ENCODE results near the gene NRSN2.

NRSN2 gene

GRCh38 chr20:397432-398237, 50.7 kb downstream of the NRSN2 start:
- DNase-seq, result no peak

- no peak for DNase-seq
Observed at GRCh38 chr20:399182-399707, 52.3 kb downstream of the NRSN2 start.

GRCh38 chr20:400128-400453, 53.2 kb downstream of the NRSN2 start:
- DNase-seq, result no peak

GRCh38 chr20:400454-401275, 53.8 kb downstream of the NRSN2 start:
- no peak for DNase-seq

GRCh38 chr20:401682-402495, 55.0 kb downstream of the NRSN2 start:
- peak; percentile 53 for DNase-seq

- DNase-seq, result no peak
Observed at GRCh38 chr20:402496-402885, 55.6 kb downstream of the NRSN2 start.

GRCh38 chr20:402898-403581, 56.1 kb downstream of the NRSN2 start:
- DNase-seq, result no peak

- no peak for DNase-seq
Observed at GRCh38 chr20:403582-403957, 56.7 kb downstream of the NRSN2 start.

GRCh38 chr20:404088-404487, 57.2 kb downstream of the NRSN2 start:
- no peak for DNase-seq
